GM18520 (cell line): ENCODE data around the gene APBA3.

Experiments used
- ATAC-seq: cut with Tn5 transposase; IDR thresholded peaks from one replicate; pipeline ENCODE4 v1.9.1; 2021; ENCODE audit not compliant: unreplicated experiment

APBA3 gene

GRCh38 chr19:3761382-3762129, at the start of gene APBA3:
APBA3 (minus strand) TSS chr19:3761692; CDS start chr19:3760264, 1,428 bp downstream.
- ATAC-seq: peak; percentile 36

GRCh38 chr19:3810708-3811355, 49.3 kb upstream of the APBA3 start:
- ATAC-seq: no peak

GRCh38 chr19:3809881-3810707, 48.6 kb upstream of the APBA3 start:
- ATAC-seq: no peak

- ATAC-seq: no peak
These were observed 47.1 kb upstream of the APBA3 start for GRCh38 chr19:3808420-3809143.

- no peak for ATAC-seq
These were observed 46.3 kb upstream of the APBA3 start for GRCh38 chr19:3807574-3808354.

- no peak for ATAC-seq
These were observed 45.6 kb upstream of the APBA3 start for GRCh38 chr19:3807131-3807480.

- ATAC-seq: no peak
These were observed 44.4 kb upstream of the APBA3 start for GRCh38 chr19:3805859-3806258.

GRCh38 chr19:3804429-3804828, 42.9 kb upstream of the APBA3 start:
- no peak for ATAC-seq

GRCh38 chr19:3803986-3804385, 42.5 kb upstream of the APBA3 start:
- ATAC-seq: no peak

- ATAC-seq: no peak
These were observed 41.8 kb upstream of the APBA3 start for GRCh38 chr19:3803114-3803888.

GRCh38 chr19:3801412-3802096, 40.1 kb upstream of the APBA3 start:
- no peak for ATAC-seq

GRCh38 chr19:3800996-3801395, 39.5 kb upstream of the APBA3 start:
- ATAC-seq: no peak

- ATAC-seq: no peak
These were observed 36.6 kb upstream of the APBA3 start for GRCh38 chr19:3798137-3798536.

- no peak for ATAC-seq
These were observed 34.9 kb upstream of the APBA3 start for GRCh38 chr19:3796358-3796757.

- no peak for ATAC-seq
These were observed 32.3 kb upstream of the APBA3 start for GRCh38 chr19:3793799-3794198.

GRCh38 chr19:3792114-3792513, 30.6 kb upstream of the APBA3 start:
- no peak for ATAC-seq

- ATAC-seq: no peak
These were observed 29.4 kb upstream of the APBA3 start for GRCh38 chr19:3790941-3791340.

- ATAC-seq: no peak
These were observed 28.8 kb upstream of the APBA3 start for GRCh38 chr19:3790209-3790734.
